ENCODE results near the gene TGM2.

Gene TGM2

GRCh38 chr20:38135271-38135650 is 29.8 kb downstream of the TGM2 start:
- TF ChIP-seq CTCF (IDR thresholded peaks at IDR 0.05) = no peak

GRCh38 chr20:38134427-38135270 is 30.4 kb downstream of the TGM2 start:
- no peak for TF ChIP-seq CTCF (IDR thresholded peaks at IDR 0.05)

DNA sequence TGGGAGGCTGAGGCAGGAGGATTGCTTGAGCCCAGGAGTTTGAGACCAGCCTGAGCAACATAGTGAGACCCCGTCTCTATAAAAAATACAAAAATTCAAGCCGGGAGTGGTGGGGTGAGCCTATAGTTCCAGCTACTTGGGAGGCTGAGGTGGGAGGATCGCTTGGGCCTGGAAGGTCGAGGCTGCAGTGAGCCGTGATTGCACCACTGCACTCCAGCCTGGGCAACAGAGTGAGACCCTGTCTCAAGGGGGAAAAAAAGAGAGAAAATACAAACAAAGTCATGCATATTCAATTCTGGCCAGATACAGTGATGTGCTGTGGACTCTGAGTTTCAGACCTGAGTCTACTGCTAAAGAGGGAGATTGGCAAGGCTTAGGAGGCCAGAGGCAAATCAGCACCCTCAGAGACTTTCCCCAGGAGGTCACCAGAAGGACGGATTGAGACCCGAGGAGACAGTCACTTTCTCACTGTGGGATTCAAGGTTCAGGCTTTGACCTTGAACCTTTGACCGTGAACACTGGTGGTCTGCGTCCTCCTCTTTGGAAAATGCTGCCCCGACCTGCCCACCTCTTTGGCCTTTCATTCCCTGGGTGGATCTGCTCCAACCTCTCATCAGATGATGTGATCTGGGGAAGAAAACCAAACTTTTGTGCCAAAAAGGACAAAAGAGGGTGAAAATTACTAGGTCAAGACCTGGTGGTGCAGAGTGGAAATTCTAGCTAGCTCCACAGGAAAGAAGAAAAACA is 31.2 kb downstream of the TGM2 start:
- no peak for TF ChIP-seq CTCF (IDR thresholded peaks at IDR 0.05)

DNA sequence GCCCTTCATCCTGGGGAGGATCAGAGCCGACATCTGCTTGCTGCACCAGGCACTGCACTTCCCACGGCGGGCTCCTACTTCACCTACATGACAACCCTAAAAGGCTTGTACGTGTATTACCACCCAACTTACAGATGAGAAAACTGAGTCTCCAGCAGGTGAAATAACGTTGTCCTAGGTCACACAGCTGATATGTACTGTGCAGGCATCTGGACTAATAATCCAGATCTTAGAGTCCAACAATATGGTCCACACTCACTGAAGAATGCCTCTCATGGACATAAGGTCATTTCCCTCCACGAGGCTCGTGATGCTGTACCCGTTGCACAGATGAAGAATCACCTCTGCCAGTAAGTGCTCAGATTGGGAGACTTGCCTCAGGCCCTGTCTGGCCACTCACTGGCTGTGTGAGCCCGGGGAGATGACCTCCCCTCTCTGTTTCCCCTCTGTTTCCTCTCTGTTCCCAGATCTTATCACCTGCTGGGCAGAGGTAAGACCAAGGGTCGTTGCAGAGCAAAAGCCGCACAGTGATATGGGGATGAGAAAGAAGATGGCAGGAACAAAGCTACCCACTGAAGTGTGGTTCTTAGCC is 32.1 kb downstream of the TGM2 start:
- TF ChIP-seq CTCF (IDR thresholded peaks at IDR 0.05) = no peak

- no peak for TF ChIP-seq CTCF (IDR thresholded peaks at IDR 0.05)
These were observed 32.7 kb downstream of the TGM2 start for GRCh38 chr20:38132156-38132909.

DNA sequence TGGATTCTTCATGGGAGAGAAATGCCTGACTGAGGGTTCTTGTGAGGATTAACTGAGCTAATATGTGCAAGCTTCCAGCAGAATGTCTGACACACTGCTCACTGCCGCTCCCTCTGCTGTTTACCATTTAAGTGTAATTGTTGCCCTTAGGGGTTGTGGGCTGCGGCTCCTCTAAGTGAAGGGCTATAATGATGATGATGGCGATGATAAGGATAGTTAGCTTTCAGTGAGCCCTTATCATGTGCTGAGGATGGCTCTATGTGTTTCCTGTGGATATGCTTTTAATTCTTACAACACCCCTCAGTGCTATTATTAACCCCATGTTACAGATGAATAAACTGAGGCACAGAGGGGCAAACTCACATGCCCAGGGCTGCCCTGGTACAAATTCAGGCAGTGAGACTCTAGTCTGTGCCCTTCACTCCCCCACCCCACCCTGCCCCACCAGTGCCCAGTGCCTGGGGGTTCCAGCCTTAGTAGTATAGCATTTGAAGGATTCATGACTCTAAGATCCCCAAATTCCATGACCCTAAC is 33.4 kb downstream of the TGM2 start:
- no peak for TF ChIP-seq CTCF (IDR thresholded peaks at IDR 0.05)
